H9 (cell line): ENCODE measurements around the gene DSN1. TPM values are rescaled to one million over a fixed set of nuclear protein-coding genes. Genes with fewer than 3 reads are reported as not detected.

Experiments
- DNase-seq: peaks from one replicate; pipeline ENCODE4 v3.0.0-alpha.2; 2017
- H2AFZ ChIP-seq: one replicate; pipeline ENCODE4 v1.6.1; 2013; ENCODE audit warnings: mild to moderate bottlenecking, low read length, control low read depth, moderate library complexity
- H2AK5ac ChIP-seq: 2 replicates; pipeline ENCODE4 v1.6.1; 2013; ENCODE audit warnings: low read length, control low read depth, mixed read lengths; ENCODE audit not compliant: insufficient read length
- H2BK120ac ChIP-seq: one replicate; pipeline ENCODE4 v1.6.1; 2013; ENCODE audit warnings: low read depth, mild to moderate bottlenecking, low read length, control low read depth, inconsistent platforms; ENCODE audit not compliant: poor library complexity, severe bottlenecking
- H2BK12ac ChIP-seq: 2 replicates; pipeline ENCODE4 v1.6.1; 2013; ENCODE audit warnings: low read length, control low read depth, mixed read lengths, low read depth; ENCODE audit not compliant: insufficient read length
- H2BK15ac ChIP-seq: 2 replicates; pipeline ENCODE4 v1.6.1; 2013; ENCODE audit warnings: low read depth, low read length, control low read depth
- H2BK20ac ChIP-seq: one replicate; pipeline ENCODE4 v1.6.1; 2013; ENCODE audit warnings: low read depth, mild to moderate bottlenecking, low read length, control low read depth, inconsistent platforms; ENCODE audit not compliant: poor library complexity, severe bottlenecking
- H2BK5ac ChIP-seq: 2 replicates; pipeline ENCODE4 v1.6.1; 2013; ENCODE audit warnings: low read length, control low read depth, mixed read lengths; ENCODE audit not compliant: insufficient read length
- H3K14ac ChIP-seq: 2 replicates; pipeline ENCODE4 v1.6.1; 2013; ENCODE audit warnings: low read length, control low read depth; ENCODE audit not compliant: insufficient read depth
- H3K18ac ChIP-seq: 2 replicates; pipeline ENCODE4 v1.6.1; 2013; ENCODE audit warnings: low read depth, mild to moderate bottlenecking, mixed read lengths, low read length, control low read depth; ENCODE audit not compliant: insufficient read length
- H3K23ac ChIP-seq: 2 replicates; pipeline ENCODE4 v1.6.1; 2013; ENCODE audit warnings: low read length, control low read depth, mixed read lengths, low read depth; ENCODE audit not compliant: insufficient read length
- H3K23me2 ChIP-seq: 2 replicates; pipeline ENCODE4 v1.6.1; 2013; ENCODE audit warnings: low read depth, mild to moderate bottlenecking, mixed read lengths, low read length, control low read depth; ENCODE audit not compliant: insufficient read length, poor library complexity, severe bottlenecking
- H3K27ac ChIP-seq: 2 replicates; pipeline ENCODE4 v1.5.1; 2013; ENCODE audit warnings: low read length, control low read depth, mixed read lengths, low read depth; ENCODE audit not compliant: insufficient read length
- H3K27me3 ChIP-seq: 2 replicates; pipeline ENCODE4 v1.6.1; 2013; ENCODE audit warnings: low read length, control low read depth, inconsistent platforms; ENCODE audit not compliant: insufficient read depth
- H3K4ac ChIP-seq: 2 replicates; pipeline ENCODE4 v1.6.1; 2013; ENCODE audit warnings: low read depth, mild to moderate bottlenecking, control low read depth, inconsistent platforms, low read length, moderate library complexity
- H3K4me1 ChIP-seq: 2 replicates; pipeline ENCODE4 v1.6.1; 2013; ENCODE audit warnings: low read length, control low read depth, inconsistent platforms; ENCODE audit not compliant: insufficient read depth
- H3K4me2 ChIP-seq: 2 replicates; pipeline ENCODE4 v1.6.1; 2013; ENCODE audit warnings: low read length, control low read depth, mixed read lengths; ENCODE audit not compliant: insufficient read length, insufficient read depth
- H3K56ac ChIP-seq: 2 replicates; pipeline ENCODE4 v1.6.1; 2013; ENCODE audit warnings: low read depth, mild to moderate bottlenecking, mixed read lengths, low read length, control low read depth; ENCODE audit not compliant: insufficient read length
- H3K79me1 ChIP-seq: 2 replicates; pipeline ENCODE4 v1.6.1; 2013; ENCODE audit warnings: low read depth, mild to moderate bottlenecking, moderate library complexity, low read length, control low read depth, inconsistent platforms; ENCODE audit not compliant: insufficient read depth, poor library complexity, severe bottlenecking
- H3K79me2 ChIP-seq: 2 replicates; pipeline ENCODE4 v1.6.1; 2013; ENCODE audit warnings: low read length, control low read depth, inconsistent platforms; ENCODE audit not compliant: insufficient read depth
- H3K9ac ChIP-seq: 2 replicates; pipeline ENCODE4 v1.6.1; 2013; ENCODE audit warnings: low read length, control low read depth, mixed read lengths; ENCODE audit not compliant: insufficient read length; ENCODE audit errors: extremely low read depth
- H3K9me3 ChIP-seq: one replicate; pipeline ENCODE4 v1.6.1; 2013; ENCODE audit warnings: low read depth, low read length, inconsistent platforms; ENCODE audit not compliant: control insufficient read depth
- H3T11ph ChIP-seq: one replicate; pipeline ENCODE4 v1.6.1; 2013; ENCODE audit warnings: mild to moderate bottlenecking, low read length, control low read depth, inconsistent platforms
- H4K20me1 ChIP-seq: one replicate; pipeline ENCODE4 v1.6.1; 2013; ENCODE audit not compliant: control insufficient read depth, insufficient read length, insufficient read depth
- H4K5ac ChIP-seq: 2 replicates; pipeline ENCODE4 v1.6.1; 2013; ENCODE audit warnings: low read depth, mild to moderate bottlenecking, mixed read lengths, low read length, control low read depth; ENCODE audit not compliant: insufficient read length
- H4K8ac ChIP-seq: replicated peaks from 2 replicates; pipeline ENCODE4 v1.6.1; 2013; ENCODE audit warnings: low read length, control low read depth, mixed read lengths, low read depth; ENCODE audit not compliant: insufficient read length
- H4K91ac ChIP-seq: 2 replicates; pipeline ENCODE4 v1.6.1; 2013; ENCODE audit warnings: low read depth, mild to moderate bottlenecking, moderate library complexity, mixed read lengths, low read length, control low read depth; ENCODE audit not compliant: insufficient read length
- H3K27ac Mint-ChIP-seq, 3 experiments: 2 replicates in 2 of 3; 3 replicates in 1 of 3; pipeline ENCODE4 v1.8.0; 2020 to 2021; ENCODE audit warnings: mixed read lengths in 3 of 3, mild to moderate bottlenecking in 1 of 3, moderate library complexity in 1 of 3
- H3K27me3 Mint-ChIP-seq: 2 replicates; pipeline ENCODE4 v1.8.0; 2021; ENCODE audit warnings: low read depth, mild to moderate bottlenecking, moderate library complexity, mixed read lengths
- H3K36me3 Mint-ChIP-seq, 3 experiments: 2 replicates in 2 of 3; 3 replicates in 1 of 3; pipeline ENCODE4 v1.8.0; 2020 to 2021; ENCODE audit warnings: low read depth in 3 of 3, mixed read lengths in 3 of 3; ENCODE audit not compliant: insufficient read depth in 1 of 3
- H3K4me1 Mint-ChIP-seq, 2 experiments: 2 replicates each; pipeline ENCODE4 v1.8.0; 2020; ENCODE audit warnings: mixed read lengths in 2 of 2
- H3K4me3 Mint-ChIP-seq, 2 experiments: 2 replicates in 1 of 2; 3 replicates in 1 of 2; pipeline ENCODE4 v1.8.0; 2020 to 2021; ENCODE audit warnings: mild to moderate bottlenecking in 2 of 2, mixed read lengths in 2 of 2, moderate library complexity in 1 of 2
- H3K9me3 Mint-ChIP-seq, 2 experiments: 2 replicates in 1 of 2; 3 replicates in 1 of 2; pipeline ENCODE4 v1.8.0; 2020; ENCODE audit warnings: mild to moderate bottlenecking in 2 of 2, mixed read lengths in 2 of 2, moderate library complexity in 1 of 2
- WGBS: extraction: QIAGEN DNeasy Blood & Tissue Kit; methylation state at CpG from one replicate; pipeline ENCODE4 v1.1.7; 2013; ENCODE audit warnings: missing lambda C conversion rate, low lambda C conversion rate, mixed read lengths; ENCODE audit not compliant: insufficient read length; ENCODE audit errors: extremely low coverage; 5-methylcytosine and 5-hydroxymethylcytosine counted together
- total RNA-seq: library from RNA; stranded (reverse); gene quantifications from 2 replicates; pipeline ENCODE4 v1.2.1, GENCODE V29; 2021
- TF ChIP-seq, protein P1 (sequence below): fragments of 200-600 bp; sonication (generic); conservative IDR thresholded peaks from 3 replicates; pipeline ENCODE4 v1.8.0; 2021; ENCODE audit warnings: antibody characterized with exemption, mild to moderate bottlenecking

DSN1 gene
- total RNA-seq, 1 experiment from 2014 or later = 22.8 TPM

DNA sequence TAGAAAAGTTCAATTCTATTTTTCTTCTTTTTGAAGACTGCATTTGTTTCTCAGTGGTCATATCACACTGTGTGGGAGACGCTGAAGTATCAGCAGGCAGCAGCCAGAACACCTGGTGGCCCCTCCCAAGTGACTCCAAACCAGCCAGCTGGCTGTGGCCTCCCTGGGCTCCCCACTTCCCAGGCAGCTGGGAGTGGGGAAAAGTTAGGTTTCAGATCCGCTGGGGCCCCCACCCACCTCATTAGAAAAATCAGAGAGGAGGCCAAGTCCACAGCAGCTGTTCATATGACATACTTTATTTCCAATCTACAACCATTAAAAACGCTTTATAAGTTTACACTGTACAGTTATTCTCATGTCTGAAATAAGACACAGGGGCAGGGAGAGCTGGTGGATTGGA lies 3.6 kb upstream of the DSN1 start:
- no peak overlapping the region for H2BK12ac ChIP-seq
- H3K27ac ChIP-seq = no peak overlapping the region
- H3K4me3 Mint-ChIP-seq = no peak overlapping the region
- no peaks in the 10 kb centered on the region for H3K9me3 ChIP-seq
- no peak overlapping the region for H3K14ac ChIP-seq
- no peak overlapping the region for H2BK120ac ChIP-seq
- H3K79me2 ChIP-seq = no peaks in the 10 kb centered on the region
- peaks cover 1% of the 10 kb centered on the region for H3K27me3 Mint-ChIP-seq
- H3K4ac ChIP-seq = no peak overlapping the region
- no peak overlapping the region for H3K56ac ChIP-seq
- no peak overlapping the region for H2BK15ac ChIP-seq
- H4K20me1 ChIP-seq = peaks cover 2% of the 10 kb centered on the region
- H3K27me3 ChIP-seq = no peaks in the 10 kb centered on the region
- no peak overlapping the region for H2AFZ ChIP-seq
- H4K5ac ChIP-seq = no peak overlapping the region
- H2AK5ac ChIP-seq = no peak overlapping the region
- no peak overlapping the region for H2BK20ac ChIP-seq
- H4K8ac ChIP-seq = no peak overlapping the region
- H3K4me1 ChIP-seq = no peaks in the 10 kb centered on the region; the same call in 1 of the 2 replicates
- no peak overlapping the region for H2BK5ac ChIP-seq
- no CpG with 5 or more reads among the region's 3 CpGs for WGBS
- DNase-seq = no peak
- H3K23me2 ChIP-seq = peaks cover 11% of the 10 kb centered on the region
- no peak overlapping the region for H3K9ac ChIP-seq
- no peak overlapping the region for H3K27ac Mint-ChIP-seq
- H3K4me1 Mint-ChIP-seq = peaks cover 42 to 47% of the 10 kb centered on the region in 2 experiments
- no peak overlapping the region for H3K4me2 ChIP-seq
- no peaks in the 10 kb centered on the region for H3K79me1 ChIP-seq
- no peak overlapping the region for H3K18ac ChIP-seq
- TF ChIP-seq, protein P1, sequence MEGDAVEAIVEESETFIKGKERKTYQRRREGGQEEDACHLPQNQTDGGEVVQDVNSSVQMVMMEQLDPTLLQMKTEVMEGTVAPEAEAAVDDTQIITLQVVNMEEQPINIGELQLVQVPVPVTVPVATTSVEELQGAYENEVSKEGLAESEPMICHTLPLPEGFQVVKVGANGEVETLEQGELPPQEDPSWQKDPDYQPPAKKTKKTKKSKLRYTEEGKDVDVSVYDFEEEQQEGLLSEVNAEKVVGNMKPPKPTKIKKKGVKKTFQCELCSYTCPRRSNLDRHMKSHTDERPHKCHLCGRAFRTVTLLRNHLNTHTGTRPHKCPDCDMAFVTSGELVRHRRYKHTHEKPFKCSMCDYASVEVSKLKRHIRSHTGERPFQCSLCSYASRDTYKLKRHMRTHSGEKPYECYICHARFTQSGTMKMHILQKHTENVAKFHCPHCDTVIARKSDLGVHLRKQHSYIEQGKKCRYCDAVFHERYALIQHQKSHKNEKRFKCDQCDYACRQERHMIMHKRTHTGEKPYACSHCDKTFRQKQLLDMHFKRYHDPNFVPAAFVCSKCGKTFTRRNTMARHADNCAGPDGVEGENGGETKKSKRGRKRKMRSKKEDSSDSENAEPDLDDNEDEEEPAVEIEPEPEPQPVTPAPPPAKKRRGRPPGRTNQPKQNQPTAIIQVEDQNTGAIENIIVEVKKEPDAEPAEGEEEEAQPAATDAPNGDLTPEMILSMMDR = no peak
- H4K91ac ChIP-seq = no peak overlapping the region
- peaks cover 0 to 1% of the 10 kb centered on the region in 2 experiments; a peak in 2 of 5 replicates for H3K9me3 Mint-ChIP-seq
- no peak overlapping the region for H3K23ac ChIP-seq
- no peaks in the 10 kb centered on the region; a peak in 2 of 7 replicates for H3K36me3 Mint-ChIP-seq
- H3T11ph ChIP-seq = no peak overlapping the region
